DND-41 (cell line): ENCODE data around the gene PAQR6.

ENCODE experiments used
- CTCF ChIP-seq: IDR thresholded peaks from 2 replicates; pipeline ENCODE4 v1.5.1; 2012; ENCODE audit warnings: borderline replicate concordance, low read length, moderate library complexity, mild to moderate bottlenecking; ENCODE audit not compliant: poor library complexity, severe bottlenecking; ENCODE audit errors: extremely low read depth
- EZH2 ChIP-seq: IDR thresholded peaks from 3 replicates; pipeline ENCODE4 v1.6.1; 2012; ENCODE audit warnings: borderline replicate concordance, low read depth, mild to moderate bottlenecking, moderate library complexity, low read length, inconsistent platforms; ENCODE audit not compliant: severe bottlenecking

GRCh38 chr1:156253634-156254033 lies 5.8 kb upstream of the PAQR6 start:
- TF ChIP-seq CTCF (no peak), EZH2 (no peak)
